8988T (cell line): ENCODE results near the gene POLD1.
"Not testable (repeated sequence)": the region's sequence is repeated elsewhere in the genome, so short reads cannot be mapped to it uniquely, and the experiment has no call there.

Source experiments
- DNase-seq: peaks from one replicate; pipeline ENCODE4 v3.0.0; 2011

Gene POLD1

DNA sequence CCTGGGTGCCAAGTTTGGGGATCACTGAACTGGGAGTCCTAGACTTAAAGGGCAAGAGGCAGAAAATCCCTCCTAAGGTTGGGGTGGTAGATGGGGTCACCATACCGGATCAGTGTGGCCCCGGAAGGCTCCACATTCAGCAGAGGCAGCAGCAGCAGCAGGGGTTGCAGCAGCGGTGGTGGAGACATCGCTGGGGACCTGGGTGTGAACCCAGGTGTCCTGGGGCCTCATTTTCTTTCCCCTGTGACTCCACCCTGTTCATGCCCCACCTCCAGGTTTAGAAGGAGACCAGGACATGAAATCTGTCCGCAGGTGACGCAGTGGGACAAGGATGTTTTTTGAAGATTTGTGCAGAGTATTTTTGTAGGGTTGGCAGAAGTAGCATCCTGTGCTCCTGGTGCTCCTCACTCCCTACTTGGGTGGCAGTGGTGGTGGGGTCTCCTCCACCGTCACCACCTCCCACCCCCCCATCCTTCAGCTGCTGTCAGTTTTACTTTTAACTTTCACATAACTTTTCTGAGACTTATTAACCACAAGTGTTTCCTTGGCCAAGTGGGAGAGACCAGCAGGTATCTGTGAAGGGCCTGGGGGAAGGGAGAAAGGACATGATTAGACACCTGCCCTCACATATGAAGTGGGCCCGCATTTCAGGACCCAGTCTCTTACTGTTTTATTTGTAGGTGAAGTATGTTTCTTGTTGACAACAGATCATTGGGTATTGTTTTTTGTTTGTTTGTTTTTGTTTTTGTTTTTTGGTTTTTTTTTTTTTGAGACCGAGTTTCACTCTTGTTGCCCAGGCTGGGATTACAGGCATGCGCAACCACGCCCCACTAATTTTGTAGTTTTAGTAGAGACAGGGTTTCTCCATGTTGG lies 18.5 kb upstream of the POLD1 start, which contains the start of gene NAPSA:
TSS of gene NAPSA (minus strand) at position 206 of the 873 bp plus-strand sequence. CDS start at position 188, 18 bp downstream.
- DNase-seq, result no peak

DNA sequence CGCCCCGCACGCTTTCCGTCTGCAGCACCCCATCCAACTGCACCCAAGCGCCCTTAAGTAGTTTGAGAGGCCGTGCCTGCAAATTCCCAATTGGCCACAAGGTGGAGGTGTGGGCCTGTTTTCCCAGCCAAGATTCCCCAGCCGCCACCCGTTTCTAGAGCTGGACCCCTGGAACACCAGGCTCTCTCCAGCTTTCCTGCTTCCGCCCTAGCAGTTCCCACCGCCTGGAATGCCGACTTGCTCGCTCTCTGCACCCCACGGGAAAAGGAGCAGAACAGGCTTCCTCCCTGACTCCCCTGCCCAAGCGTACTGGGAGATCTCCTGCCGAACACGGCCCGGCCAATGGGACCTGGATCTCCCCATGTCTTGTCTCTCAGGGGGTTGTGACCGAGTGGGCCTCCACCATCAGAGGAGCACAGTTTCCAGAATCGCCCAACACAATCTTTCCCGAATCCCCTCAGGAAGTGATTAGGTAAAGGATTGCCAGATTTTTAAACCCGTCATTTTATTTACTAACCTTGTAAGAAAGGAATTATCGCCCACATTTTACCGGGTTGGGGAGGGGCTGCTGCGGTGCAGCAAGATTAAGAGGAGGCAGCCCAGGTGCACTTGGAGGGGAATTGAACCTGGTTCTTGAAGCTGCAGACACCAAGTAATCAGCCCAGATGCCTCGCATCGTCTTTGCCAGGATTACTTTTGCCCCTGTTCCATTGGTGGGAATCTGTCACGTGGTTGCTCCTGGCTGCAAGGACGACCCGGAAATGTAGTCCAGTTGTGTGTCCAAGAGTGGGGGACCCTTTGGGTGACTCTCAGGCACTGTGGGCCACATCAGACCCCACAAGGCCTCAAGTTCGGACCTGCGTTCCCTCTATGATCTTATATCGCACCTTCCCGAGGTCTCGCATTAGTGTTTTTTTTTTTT lies 15.2 kb upstream of the POLD1 start:
- DNase-seq, result peak; percentile 57

DNA sequence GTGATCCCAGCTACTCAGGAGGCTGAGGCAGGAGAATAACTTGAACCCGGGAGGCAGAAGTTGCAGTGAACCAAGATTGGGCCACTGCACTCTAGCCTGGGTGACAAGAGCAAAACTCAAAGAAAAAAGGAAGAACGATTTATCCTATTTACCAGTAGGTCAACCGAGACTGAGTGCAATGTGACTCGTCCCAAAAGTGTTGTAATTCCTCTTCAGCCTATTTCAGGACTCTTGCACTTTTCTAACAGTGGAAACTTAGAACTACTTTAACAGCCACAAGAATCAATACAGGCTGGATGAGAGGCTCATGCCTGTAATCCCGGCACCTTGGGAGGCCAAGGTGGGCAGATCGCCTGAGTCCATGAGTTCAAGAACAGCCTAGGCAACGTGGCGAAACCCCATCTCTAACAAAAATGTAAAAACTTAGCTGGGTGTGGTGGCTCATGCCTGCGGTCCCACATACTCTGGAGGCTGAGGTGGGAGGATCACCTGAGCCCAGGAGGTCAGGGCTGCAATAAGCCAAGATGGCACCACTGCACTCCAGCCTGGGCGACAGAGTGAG lies 12.2 kb upstream of the POLD1 start:
- no peak for DNase-seq

DNA sequence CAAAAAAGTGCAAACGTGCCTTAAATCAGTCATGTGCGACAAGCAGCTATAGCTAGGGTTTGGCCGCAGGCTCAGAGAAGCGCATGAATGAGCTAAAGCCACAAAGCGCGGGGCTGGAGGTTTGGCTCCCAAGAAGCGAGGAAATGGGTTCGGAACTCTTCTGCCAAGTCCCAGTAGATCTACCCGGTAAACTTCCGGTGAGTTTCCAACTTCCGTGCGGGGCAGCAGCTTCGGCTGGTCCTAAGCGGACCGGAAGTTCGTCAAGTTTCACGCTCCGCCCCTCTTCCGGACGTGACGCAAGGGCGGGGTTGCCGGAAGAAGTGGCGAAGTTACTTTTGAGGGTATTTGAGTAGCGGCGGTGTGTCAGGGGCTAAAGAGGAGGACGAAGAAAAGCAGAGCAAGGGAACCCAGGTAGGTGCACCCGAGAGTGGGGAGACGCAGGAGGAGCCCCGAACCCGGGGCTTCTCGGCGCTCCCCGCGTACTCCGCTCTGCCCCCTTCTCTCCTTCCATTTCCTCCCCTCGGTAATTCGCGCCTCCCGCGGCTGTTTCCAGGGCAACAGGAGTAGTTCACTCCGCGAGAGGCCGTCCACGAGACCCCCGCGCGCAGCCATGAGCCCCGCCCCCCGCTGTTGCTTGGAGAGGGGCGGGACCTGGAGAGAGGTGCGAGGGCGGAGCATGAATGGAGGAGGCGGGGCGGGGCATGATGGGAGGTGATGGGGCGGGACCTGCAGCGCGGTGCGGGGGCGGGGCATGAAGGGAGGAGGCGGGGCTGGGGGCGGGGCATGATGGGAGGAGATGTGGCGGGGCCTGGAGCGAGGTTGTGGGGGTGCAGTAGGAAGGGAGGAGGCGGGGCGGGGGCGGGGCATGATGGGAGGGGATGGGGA lies 7.7 kb upstream of the POLD1 start, which contains the start of gene NR1H2:
TSS of gene NR1H2 (plus strand) at position 292 of the 885 bp plus-strand sequence. CDS start 1,149 bp downstream, outside the sequence.
- peak; percentile 59 for DNase-seq

DNA sequence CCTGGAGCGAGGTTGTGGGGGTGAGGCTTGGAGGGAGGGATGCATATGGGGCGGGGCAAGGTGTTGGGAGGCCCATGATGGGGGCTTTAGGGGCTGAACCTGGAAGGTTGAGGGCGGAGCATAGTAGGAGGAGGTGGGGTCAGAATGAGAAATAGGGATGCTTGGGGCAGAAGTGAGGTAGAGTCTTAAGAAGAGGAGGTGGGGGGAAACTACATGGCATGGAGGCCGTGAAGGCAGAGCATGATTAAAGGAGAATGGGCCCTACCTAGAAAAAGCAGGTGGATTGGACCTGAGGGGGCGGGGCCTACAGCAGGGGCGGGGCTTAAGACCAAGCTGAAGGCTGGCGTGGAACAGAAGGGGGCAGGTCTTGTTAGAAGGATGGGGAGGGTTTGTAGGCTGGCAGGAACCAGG lies 7.1 kb upstream of the POLD1 start:
- no peak for DNase-seq

DNA sequence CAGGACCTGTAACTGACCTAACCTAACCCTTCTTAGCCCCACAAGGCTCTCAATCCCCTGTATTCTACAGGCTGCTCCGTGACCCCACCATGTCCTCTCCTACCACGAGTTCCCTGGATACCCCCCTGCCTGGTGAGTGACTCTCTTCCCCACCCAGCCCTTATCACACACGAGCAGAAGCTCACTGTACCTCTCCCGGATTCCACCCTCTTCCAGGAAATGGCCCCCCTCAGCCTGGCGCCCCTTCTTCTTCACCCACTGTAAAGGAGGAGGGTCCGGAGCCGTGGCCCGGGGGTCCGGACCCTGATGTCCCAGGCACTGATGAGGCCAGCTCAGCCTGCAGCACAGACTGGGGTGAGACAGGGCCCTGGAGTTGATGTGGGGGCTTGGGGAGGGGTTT lies 6.6 kb upstream of the POLD1 start:
- DNase-seq, result no peak

DNA sequence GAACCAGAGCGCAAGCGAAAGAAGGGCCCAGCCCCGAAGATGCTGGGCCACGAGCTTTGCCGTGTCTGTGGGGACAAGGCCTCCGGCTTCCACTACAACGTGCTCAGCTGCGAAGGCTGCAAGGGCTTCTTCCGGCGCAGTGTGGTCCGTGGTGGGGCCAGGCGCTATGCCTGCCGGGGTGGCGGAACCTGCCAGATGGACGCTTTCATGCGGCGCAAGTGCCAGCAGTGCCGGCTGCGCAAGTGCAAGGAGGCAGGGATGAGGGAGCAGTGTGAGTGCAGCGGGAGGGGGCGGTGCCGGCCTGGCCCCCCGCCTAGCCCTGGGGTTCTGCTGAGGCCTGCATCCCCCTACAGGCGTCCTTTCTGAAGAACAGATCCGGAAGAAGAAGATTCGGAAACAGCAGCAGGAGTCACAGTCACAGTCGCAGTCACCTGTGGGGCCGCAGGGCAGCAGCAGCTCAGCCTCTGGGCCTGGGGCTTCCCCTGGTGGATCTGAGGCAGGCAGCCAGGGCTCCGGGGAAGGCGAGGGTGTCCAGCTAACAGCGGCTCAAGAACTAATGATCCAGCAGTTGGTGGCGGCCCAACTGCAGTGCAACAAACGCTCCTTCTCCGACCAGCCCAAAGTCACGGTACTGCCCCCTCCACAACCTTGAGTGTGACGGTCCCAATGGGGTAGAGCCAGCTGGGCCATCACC lies 5.8 kb upstream of the POLD1 start:
- DNase-seq, result no peak

DNA sequence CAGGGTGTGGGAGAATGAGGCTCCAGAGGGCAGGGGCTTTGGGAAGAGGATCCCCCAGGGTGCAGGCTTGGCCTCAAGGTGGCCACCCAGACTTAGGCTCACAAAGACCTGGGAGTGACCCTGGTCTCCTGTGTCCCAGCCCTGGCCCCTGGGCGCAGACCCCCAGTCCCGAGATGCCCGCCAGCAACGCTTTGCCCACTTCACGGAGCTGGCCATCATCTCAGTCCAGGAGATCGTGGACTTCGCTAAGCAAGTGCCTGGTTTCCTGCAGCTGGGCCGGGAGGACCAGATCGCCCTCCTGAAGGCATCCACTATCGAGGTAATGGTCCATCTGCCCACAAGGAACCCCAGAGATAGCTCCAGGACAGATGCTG lies 5.3 kb upstream of the POLD1 start:
- DNase-seq, result no peak

DNA sequence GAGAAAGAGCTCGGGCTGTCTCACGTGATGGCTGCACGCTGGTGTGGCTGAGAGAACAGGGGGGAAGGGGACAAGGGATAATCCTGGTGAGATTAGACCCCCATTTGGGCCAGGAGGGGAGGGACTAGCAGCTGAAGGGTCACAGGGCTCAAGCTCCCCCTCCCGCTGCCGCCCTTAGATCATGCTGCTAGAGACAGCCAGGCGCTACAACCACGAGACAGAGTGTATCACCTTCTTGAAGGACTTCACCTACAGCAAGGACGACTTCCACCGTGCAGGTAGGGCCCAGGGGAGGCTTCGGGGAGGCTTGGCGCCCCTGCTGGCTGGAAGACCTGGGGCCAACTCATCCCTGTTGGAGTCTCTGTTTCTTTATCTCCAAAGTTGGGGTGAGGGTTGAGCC lies 4.5 kb upstream of the POLD1 start:
- DNase-seq, result no peak

DNA sequence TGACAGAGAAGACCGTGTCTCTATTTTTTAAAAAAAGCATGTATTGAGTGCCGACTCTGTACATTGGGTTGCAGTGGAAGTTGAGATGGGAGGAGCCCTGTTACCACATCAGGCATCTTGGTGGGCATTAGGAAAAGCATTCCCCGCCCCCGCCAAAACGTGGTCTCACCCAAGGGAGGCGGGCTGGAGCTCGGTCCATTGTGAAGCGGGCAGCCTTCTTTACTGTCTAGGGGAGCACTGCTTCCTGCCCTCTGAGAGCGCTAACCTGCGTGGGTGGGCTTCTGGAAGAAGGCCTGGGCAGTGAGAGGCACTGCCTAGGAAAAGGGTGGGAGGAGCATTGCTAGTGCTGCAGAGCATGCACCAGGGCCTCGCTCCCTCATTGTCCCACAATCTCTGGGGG lies 4.0 kb upstream of the POLD1 start:
- no peak for DNase-seq

DNA sequence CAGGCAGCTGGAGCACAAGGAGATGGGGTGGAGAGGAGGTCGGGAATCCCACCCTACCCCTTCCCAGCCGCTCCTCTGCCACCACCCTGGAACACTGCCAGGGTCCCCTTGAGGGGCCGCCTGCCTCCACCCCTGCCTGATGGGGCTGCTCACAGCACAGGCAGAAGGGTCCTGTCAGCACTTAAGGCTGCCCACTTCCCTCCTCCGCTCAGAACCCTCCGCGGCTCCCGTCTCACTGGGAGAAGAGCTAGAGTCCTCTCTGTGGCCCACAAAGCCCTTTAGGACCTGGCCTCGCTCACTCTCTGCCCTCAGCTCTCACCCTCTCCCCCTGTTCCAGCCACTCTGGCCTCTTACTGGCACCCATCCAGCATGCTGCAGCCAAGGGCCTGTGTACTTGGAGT lies 3.4 kb upstream of the POLD1 start:
- no peak for DNase-seq

DNA sequence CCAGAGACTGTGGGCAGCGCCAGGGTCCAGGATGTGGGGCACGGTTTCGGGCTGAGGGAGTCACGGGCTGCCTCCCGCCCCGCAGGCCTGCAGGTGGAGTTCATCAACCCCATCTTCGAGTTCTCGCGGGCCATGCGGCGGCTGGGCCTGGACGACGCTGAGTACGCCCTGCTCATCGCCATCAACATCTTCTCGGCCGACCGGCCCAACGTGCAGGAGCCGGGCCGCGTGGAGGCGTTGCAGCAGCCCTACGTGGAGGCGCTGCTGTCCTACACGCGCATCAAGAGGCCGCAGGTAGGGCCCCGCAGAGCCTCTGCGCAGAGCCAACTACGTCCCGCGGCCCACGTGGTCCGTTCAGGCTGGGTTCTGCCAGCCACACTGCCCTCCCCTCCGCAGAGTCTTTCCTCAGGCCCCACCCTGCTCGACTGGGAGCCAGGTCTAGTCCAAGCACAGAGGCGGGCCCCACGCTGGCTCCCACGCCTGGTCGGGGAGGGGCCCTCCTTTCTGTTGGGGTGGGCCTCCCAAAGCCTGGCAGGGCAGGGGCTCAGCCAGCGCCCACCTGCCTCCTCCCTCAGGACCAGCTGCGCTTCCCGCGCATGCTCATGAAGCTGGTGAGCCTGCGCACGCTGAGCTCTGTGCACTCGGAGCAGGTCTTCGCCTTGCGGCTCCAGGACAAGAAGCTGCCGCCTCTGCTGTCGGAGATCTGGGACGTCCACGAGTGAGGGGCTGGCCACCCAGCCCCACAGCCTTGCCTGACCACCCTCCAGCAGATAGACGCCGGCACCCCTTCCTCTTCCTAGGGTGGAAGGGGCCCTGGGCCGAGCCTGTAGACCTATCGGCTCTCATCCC lies 2.0 kb upstream of the POLD1 start:
- DNase-seq, result no peak

DNA sequence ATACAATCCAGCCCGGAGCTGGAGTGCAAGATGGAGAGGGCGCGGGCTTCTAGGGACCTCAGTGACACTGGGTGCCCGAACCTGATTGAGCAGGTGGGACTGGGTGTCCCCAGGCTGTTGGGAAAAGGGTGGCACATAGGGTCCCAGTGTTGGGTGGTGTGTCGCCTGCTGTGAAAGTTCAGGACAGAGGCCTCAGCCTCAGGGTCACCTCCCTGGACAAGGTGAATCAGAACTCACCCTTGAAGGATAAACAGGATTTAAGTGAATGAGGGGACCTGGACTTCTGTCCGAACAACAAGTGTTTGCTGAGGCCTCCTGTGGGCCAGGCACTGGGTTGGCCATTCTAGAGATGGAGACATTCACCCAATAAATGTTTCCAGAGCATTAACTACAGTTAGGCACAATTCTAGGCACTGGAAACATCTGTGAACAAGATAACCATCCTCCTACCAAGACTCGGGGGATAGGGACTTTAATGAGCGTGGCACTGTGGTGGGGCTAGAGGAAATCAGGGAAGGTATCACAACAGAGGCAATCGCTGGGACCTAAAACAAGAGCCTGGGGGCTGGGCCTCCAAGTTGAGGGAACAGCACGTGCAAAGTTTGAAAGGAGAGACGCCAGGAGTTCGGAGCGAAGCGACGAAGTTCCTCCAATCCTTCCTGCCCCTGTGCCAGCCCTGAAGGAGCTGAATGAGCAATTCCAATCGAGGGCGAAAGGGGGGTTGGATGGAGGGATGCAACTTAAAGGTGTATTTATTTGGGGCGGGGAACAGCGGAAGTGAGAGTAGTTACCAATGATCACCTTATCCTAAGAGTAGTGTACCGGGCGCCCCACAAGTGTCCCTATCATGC lies 921 bp upstream of the POLD1 start:
- DNase-seq, result no peak

DNA sequence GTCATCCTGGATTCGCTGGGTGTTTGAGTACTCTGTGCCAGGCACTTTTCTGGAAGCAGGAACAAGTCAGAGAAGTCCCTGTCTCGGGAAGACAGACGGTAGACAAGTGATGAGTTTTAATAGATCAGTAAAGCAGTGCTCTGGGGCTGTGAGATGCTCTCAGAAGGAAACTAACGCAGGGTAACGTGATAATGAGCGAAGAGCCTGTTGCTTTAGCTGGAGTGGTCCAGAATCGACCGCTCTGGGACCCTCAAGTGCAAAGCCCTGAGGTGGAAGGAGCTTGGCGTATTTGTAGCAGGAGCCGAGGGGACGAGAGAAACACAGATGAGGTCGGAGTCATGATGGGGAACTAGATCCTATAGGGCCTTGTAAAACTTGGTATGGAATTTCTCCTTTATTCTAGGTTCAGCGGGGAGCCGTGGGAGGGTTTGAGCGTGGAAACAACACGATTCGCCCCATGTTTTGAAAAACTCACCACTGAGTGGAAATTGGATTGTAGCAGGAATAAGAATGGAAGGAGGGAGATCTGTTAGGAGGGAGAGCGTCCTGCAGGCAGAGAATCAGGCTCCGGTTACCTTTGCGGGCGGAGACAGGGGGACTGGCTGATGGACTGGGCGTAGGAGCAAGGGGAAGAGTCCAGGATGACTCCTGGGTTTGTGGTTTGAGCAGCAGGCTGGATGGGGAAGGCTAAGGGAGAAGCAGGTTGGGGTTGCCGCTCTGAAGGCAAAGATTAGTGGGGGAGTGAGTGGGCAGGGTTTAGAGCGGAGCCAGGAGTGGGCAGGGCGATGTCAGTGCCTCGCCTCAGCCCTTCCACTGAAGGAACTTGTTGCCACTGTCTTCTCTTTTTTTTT lies 763 bp downstream of the POLD1 start:
- no peak for DNase-seq

DNA sequence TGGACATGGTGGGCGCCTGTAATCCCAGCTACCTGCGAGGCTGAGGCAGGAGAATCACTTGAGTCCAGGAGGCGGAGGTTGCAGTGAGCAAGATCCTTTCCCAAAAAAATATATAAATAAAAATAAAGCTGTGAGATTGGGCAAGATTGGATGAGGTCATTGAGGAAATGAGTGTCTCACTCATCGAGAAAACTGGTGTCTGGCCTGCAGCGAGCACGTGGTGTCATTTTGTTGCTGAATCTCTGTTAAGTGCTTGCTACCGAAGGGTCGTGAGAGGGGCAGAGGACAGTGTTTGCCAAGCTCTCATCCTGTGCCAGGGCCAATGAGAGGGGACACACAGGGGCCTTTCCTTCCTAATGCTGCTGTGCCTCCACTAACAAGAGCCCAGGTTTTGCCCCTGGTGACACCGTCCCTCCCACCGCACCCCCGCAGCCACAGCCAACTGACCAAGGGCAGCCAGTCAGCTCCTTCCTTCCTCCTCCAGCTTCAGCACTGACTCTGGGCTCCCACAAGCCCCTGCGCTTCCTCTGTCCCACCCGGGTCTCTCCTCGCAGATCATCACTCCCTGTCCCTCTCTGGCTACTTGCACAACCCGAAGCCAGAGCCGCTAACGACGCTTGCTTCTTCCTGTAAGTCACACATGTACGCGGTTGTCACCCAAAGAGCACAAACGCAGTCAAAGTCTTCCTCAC lies 3.2 kb downstream of the POLD1 start:
- peak; percentile 7 for DNase-seq

DNA sequence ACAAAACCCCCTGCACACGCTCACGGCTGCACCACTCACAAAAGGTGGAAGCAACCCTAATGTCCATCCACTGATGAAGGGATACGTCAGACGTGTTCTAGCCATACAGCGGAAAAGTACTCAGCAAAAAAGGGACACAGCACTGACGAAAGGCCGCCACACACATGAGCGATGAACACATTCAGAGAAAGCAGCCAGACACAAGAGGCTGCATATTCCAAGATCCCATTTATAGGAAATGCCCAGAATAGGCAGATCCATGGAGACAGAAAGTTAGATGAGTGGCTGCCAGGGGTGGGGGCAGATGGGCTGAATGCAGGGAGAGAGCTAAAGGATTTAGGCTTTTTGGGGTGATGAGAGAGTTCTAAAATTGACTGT lies 3.7 kb downstream of the POLD1 start:
- DNase-seq, result no peak

DNA sequence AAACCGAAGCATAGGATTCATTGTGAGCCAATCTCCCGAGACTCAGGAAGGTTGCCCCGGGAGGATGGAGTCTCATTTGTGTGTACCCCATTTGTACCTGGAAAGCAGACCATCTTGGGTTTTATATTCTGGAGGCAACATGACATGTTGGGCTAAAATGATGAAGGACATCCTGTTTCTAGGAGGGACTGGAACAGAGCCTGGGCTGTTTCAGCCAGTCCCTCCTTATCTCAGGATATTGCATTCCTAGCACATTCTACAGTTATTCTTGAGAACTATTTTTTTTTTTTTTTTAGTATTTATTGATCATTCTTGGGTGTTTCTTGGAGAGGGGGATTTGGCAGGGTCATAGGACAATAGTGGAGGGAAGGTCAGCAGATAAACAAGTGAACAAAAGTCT lies 6.1 kb downstream of the POLD1 start:
- not testable (repeated sequence) for DNase-seq

DNA sequence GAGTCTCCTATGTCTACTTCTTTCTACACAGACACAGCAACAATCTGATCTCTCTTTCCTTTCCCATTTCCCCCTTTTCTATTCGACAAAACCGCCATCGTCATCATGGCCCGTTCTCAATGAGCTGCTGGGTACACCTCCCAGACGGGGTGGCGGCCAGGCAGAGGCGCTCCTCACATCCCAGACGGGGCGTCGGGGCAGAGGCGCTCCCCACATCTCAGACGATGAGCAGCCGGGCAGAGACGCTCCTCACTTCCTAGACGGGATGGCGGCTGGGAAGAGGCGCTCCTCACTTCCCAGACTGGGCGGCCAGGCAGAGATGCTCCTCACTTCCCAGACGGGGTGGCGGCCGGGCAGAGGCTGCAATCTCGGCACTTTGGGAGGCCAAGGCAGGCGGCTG lies 6.8 kb downstream of the POLD1 start:
- not testable (repeated sequence) for DNase-seq
